HepG2 (cell line): ENCODE data around the gene CCDC85A. TPM values are rescaled to one million over a fixed set of nuclear protein-coding genes. Genes with fewer than 3 reads are reported as not detected.

Experiments
- polyA plus RNA-seq, 8 experiments: library from polyadenylated mRNA; depleted of rRNA in 3 of 8; stranded (reverse) in 7 of 8; unstranded in 1 of 8; fragments of >200 nt; fragmentation: Illumina TruSeq in 4 of 8; extraction: Trizol in 4 of 8; gene quantifications; 2 replicates each; pipeline versions ENCODE4 v1.2.1 to v1.2.3, GENCODE V29; 2011 to 2016; ENCODE audit warnings: low read depth in 4 of 8, missing spikeins in 1 of 8, mixed read lengths in 1 of 8; ENCODE audit not compliant: insufficient read depth in 1 of 8
- small RNA-seq, 3 experiments: library from RNA; depleted of rRNA; stranded (forward); fragments of <200 nt; gene quantifications; one replicate each; pipeline ENCODE3, GENCODE V24; 2012; ENCODE audit warnings: low read depth in 2 of 3, low replicate concordance in 1 of 3; ENCODE audit not compliant: insufficient read length in 3 of 3, insufficient read depth in 2 of 3
- total RNA-seq, 5 experiments: library from RNA; depleted of rRNA; stranded (reverse); fragments of >200 nt; fragmentation: Illumina TruSeq; extraction: Trizol; gene quantifications; 2 replicates each; pipeline ENCODE4 v1.2.3, GENCODE V29; 2016; ENCODE audit warnings: low read depth in 1 of 5

Gene CCDC85A
- total and polyA plus RNA-seq, 2 of the 13 experiments (the other 11 are each of a cell fraction or from before 2014, with no cell fraction given), result not detected

Small RNA genes lying within 50 kb of the gene (small RNA-seq; reads per million reads assigned to genes)
- 0 reads per million in 3 experiments for gene RNA5SP93
